HepG2 (cell line): ENCODE results near the gene RPLP2. TPM values are rescaled to one million over a fixed set of nuclear protein-coding genes. Genes with fewer than 3 reads are reported as not detected.

Source experiments
- ATAC-seq: fragments of 200-7000 bp; cut with Tn5 transposase; 3 replicates; pipeline ENCODE4 v1.9.1; 2020; ENCODE audit warnings: mild to moderate bottlenecking, moderate library complexity
- BruUV-seq: library from RNA; stranded (reverse); fragments of 400-500 nt; replicated peaks from 2 replicates; lab custom pipeline; 2021; lab: Mats Ljungman, UMichigan
- CTCF ChIA-PET: fragments of 300-600 bp; formaldehyde crosslinking; extraction: SDS; loops from one replicate; lab custom pipeline; 2021; ENCODE audit warnings: low total read pairs, inconsistent platforms, low intra/inter-chr PET ratio; lab: Yijun Ruan, JAX
- POLR2A ChIA-PET: fragments of 350-600 bp; sonication (Branson Sonifier 250); formaldehyde crosslinking; loops from one replicate; lab custom pipeline; 2020; ENCODE audit warnings: antibody characterized with exemption, inconsistent platforms; lab: Yijun Ruan, JAX
- DNase-seq: peaks from one replicate; pipeline ENCODE4 v3.0.0-alpha.2; 2015; ENCODE audit warnings: low spot score
- FAIRE-seq: peaks from 3 replicates; lab custom pipeline; 2011; peaks lifted over from hg19 to GRCh38; lab: Jason Lieb, UNC
- H2AFZ ChIP-seq: one replicate; pipeline ENCODE4 v1.6.1; 2011; ENCODE audit warnings: low read length, inconsistent platforms
- H3K27ac ChIP-seq: fragments of 300-600 bp; 3 replicates; pipeline ENCODE4 v1.8.0; 2011; ENCODE audit warnings: mixed run types, mild to moderate bottlenecking, mixed read lengths, low read length, inconsistent platforms; ENCODE audit not compliant: insufficient read depth; ENCODE audit errors: extremely low read length
- H3K27me3 ChIP-seq, 2 experiments: fragments of 200-600 bp in 1 of 2; 2 replicates in 1 of 2; 3 replicates in 1 of 2; pipeline versions ENCODE4 v1.6.0 to v1.8.0; 2011; ENCODE audit warnings: low read length in 2 of 2, mild to moderate bottlenecking in 2 of 2, moderate library complexity in 2 of 2, inconsistent platforms in 1 of 2; ENCODE audit not compliant: insufficient read depth in 2 of 2, control insufficient read depth in 1 of 2
- H3K36me3 ChIP-seq, 2 experiments: fragments of 200-600 bp in 1 of 2; replicated peaks in 1 of 2; 2 replicates in 1 of 2; 3 replicates in 1 of 2; pipeline versions ENCODE4 v1.5.1 to v1.8.0; 2011; ENCODE audit warnings: low read length in 2 of 2, inconsistent platforms in 1 of 2; ENCODE audit not compliant: insufficient read depth in 2 of 2, control insufficient read depth in 1 of 2
- H3K4me1 ChIP-seq: 2 replicates; pipeline ENCODE4 v1.5.1; 2012; ENCODE audit warnings: low read length, inconsistent platforms; ENCODE audit not compliant: insufficient read depth
- H3K4me2 ChIP-seq: 2 replicates; pipeline ENCODE4 v1.6.0; 2011; ENCODE audit warnings: low read depth, low read length, inconsistent platforms
- H3K4me3 ChIP-seq, 3 experiments: fragments of 200-600 bp in 1 of 3; sonication (generic), shearing (Covaris generic) in 1 of 3; replicated peaks in 1 of 3; 2 replicates each; pipeline ENCODE4 v1.5.1; 2011 to 2016; ENCODE audit warnings: low read length in 3 of 3, inconsistent platforms in 2 of 3, low read depth in 2 of 3, mild to moderate bottlenecking in 2 of 3, control low read depth in 1 of 3, mixed read lengths in 1 of 3; ENCODE audit not compliant: insufficient read depth in 1 of 3
- H3K79me2 ChIP-seq: one replicate; pipeline ENCODE4 v1.6.1; 2011; ENCODE audit warnings: low read length, inconsistent platforms; ENCODE audit not compliant: insufficient read depth
- H3K9ac ChIP-seq: 2 replicates; pipeline ENCODE4 v1.6.0; 2011; ENCODE audit warnings: mild to moderate bottlenecking, low read depth, low read length, inconsistent platforms; ENCODE audit not compliant: insufficient read depth
- H3K9me3 ChIP-seq: 2 replicates; pipeline ENCODE4 v1.5.1; 2012; ENCODE audit warnings: mild to moderate bottlenecking, low read length
- H4K20me1 ChIP-seq: 2 replicates; pipeline ENCODE4 v1.6.0; 2011; ENCODE audit warnings: inconsistent platforms, mild to moderate bottlenecking, low read length, moderate library complexity; ENCODE audit not compliant: insufficient read depth
- AGO2 ChIP-seq: fragments of 200-400 bp; formaldehyde crosslinking; optimal IDR thresholded peaks from 2 replicates; pipeline ENCODE3; 2017; ENCODE audit warnings: mild to moderate bottlenecking, low read depth, low read length, moderate library complexity
- CSRNP1 ChIP-seq: sonication (generic); formaldehyde crosslinking; IDR thresholded peaks from 2 replicates; pipeline ENCODE4 v1.8.1; 2023; ENCODE audit warnings: mild to moderate bottlenecking, missing genetic modification reagents
- EP300 ChIP-seq, 3 experiments: sonication (generic) in 1 of 3; formaldehyde crosslinking in 1 of 3; IDR thresholded peaks; 2 replicates each; pipeline versions ENCODE4 v1.5.1 to v1.6.1; 2011 to 2020; ENCODE audit warnings: low read depth in 2 of 3, low read length in 2 of 3, borderline replicate concordance in 1 of 3, improper control_type of control experiment in 1 of 3, mild to moderate bottlenecking in 1 of 3, missing genetic modification reagents in 1 of 3, moderate library complexity in 1 of 3
- FOXK1 ChIP-seq: sonication (generic); formaldehyde crosslinking; IDR thresholded peaks from 2 replicates; pipeline ENCODE4 v1.4.0; 2020; ENCODE audit warnings: low read depth, missing genetic modification reagents, borderline replicate concordance
- KLF16 ChIP-seq, 2 experiments: sonication (generic) in 1 of 2; formaldehyde crosslinking in 1 of 2; IDR thresholded peaks; 2 replicates each; pipeline versions ENCODE4 v1.6.1 to v1.8.0; 2016 to 2023; ENCODE audit warnings: missing genetic modification reagents in 2 of 2, missing compliant biosample characterization in 1 of 2
- NR2F1 ChIP-seq, 2 experiments: fragments of 450-650 bp in 1 of 2; formaldehyde crosslinking in 1 of 2; IDR thresholded peaks; 2 replicates each; pipeline versions ENCODE4 v1.5.0 to v1.6.1; 2016 to 2020; ENCODE audit warnings: mild to moderate bottlenecking in 1 of 2, missing compliant biosample characterization in 1 of 2, missing genetic modification reagents in 1 of 2, moderate library complexity in 1 of 2
- RBFOX2 ChIP-seq: fragments of 200-400 bp; formaldehyde crosslinking; IDR thresholded peaks from 2 replicates; pipeline ENCODE4 v1.6.1; 2017; ENCODE audit warnings: low read depth, mild to moderate bottlenecking, low read length
- STAG1 ChIP-seq: sonication (generic); formaldehyde crosslinking; IDR thresholded peaks from 2 replicates; pipeline ENCODE4 v1.4.0; 2020; ENCODE audit warnings: missing genetic modification reagents
- ZNF124 ChIP-seq: sonication (generic); formaldehyde crosslinking; IDR thresholded peaks from 2 replicates; pipeline ENCODE4 v1.4.0; 2020; ENCODE audit warnings: missing genetic modification reagents
- ZNF337 ChIP-seq: sonication (generic); formaldehyde crosslinking; IDR thresholded peaks from 2 replicates; pipeline ENCODE4 v1.5.1; 2020; ENCODE audit warnings: missing genetic modification reagents, low read depth, mild to moderate bottlenecking, borderline replicate concordance
- ZNF761 ChIP-seq: sonication (generic); formaldehyde crosslinking; conservative IDR thresholded peaks from 2 replicates; pipeline ENCODE4 v1.4.0; 2020; ENCODE audit warnings: mild to moderate bottlenecking, missing genetic modification reagents
- WGBS: methylation state at CpG from one replicate; pipeline ENCODE4 v1.1.6; 2017; ENCODE audit warnings: low lambda C conversion rate; 5-methylcytosine and 5-hydroxymethylcytosine counted together
- in situ Hi-C: cut with HindIII; loops from 2 replicates; pipeline ENCODE4 v1.10.0; 2017; ENCODE audit warnings: low pct_unique_long_range_greater_than_20kb; ENCODE audit not compliant: extremely low pct_ligation_motif_present
- intact Hi-C: fragments of 100-400 bp; cut with micrococcal nuclease; formaldehyde crosslinking; loops from one replicate; pipeline ENCODE4 v1.10.0; 2022; ENCODE audit not compliant: unreplicated experiment
- polyA plus RNA-seq, 8 experiments: library from polyadenylated mRNA; depleted of rRNA in 3 of 8; stranded (reverse) in 7 of 8; unstranded in 1 of 8; fragments of >200 nt; fragmentation: Illumina TruSeq in 4 of 8; extraction: Trizol in 4 of 8; gene quantifications; 2 replicates each; pipeline versions ENCODE4 v1.2.1 to v1.2.3, GENCODE V29; 2011 to 2016; ENCODE audit warnings: low read depth in 4 of 8, missing spikeins in 1 of 8, mixed read lengths in 1 of 8; ENCODE audit not compliant: insufficient read depth in 1 of 8
- total RNA-seq, 5 experiments: library from RNA; depleted of rRNA; stranded (reverse); fragments of >200 nt; fragmentation: Illumina TruSeq; extraction: Trizol; gene quantifications; 2 replicates each; pipeline ENCODE4 v1.2.3, GENCODE V29; 2016; ENCODE audit warnings: low read depth in 1 of 5
- TF ChIP-seq, protein P1 (sequence below): sonication (generic); formaldehyde crosslinking; IDR thresholded peaks from 2 replicates; pipeline ENCODE4 v1.5.0; 2020; ENCODE audit warnings: mild to moderate bottlenecking, missing genetic modification reagents, moderate library complexity
- TF ChIP-seq, protein P2 (sequence below): IDR thresholded peaks from 2 replicates; pipeline ENCODE4 v1.6.1; 2016; ENCODE audit warnings: missing compliant biosample characterization, missing genetic modification reagents, borderline replicate concordance

The RPLP2 gene
- total and polyA plus RNA-seq, 2 of the 13 experiments (the other 11 are each of a cell fraction or from before 2014, with no cell fraction given), result 978 to 2,106 TPM

DNA sequence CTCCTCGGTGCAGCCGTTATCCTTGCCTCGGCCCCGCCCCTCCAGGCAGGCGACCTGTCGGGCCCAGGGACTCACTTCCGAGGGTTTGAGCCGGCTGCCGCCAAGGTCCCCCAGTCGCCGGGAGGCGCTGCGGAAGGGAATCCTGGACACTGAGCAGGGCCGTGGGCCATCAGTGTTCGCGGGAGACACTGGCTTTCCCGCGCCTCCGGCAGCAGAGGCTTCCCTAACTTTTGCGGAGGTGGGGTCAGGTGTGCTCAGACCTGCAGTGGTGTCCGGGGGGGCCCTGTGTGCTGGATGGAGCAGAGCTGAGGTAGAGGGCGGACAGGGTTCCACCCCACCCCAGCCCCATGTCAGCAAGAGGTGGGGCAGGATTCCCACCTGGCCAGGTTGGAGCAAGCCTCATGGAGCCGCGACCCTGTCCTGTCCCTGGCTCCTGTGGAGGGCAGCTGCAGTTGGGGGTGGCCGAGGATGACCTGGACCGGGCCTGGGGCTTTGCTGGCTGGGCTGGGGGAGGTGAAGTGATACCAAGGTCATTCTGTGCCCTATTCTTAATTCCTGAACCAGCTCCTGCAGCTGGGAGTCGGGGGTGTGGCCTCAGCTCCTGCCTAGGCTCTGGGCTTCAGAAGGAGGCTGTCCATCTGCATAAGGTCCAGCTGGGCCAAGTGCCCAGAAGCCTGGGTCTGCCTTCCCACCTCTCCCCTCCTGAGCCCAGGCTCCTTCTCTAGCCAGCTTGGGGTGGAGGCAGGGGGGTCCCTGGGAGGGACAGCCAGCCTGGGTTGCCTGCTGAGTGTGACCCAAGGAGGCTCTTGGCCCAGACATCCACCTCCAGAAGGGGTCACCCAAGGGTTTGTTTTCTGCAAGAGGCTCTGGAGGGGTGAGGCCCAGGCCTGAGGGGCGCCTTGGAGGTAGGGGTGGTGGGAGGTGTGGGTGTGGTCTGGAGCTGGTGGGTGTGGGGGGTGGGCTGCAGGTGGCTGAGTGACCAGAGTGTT lies 41.3 kb downstream of the RPLP2 start:
- ATAC-seq (no peak), FAIRE-seq (no peak)
- no TSS peak for BruUV-seq

More for the DNA sequence above, 41.3 kb downstream of the RPLP2 start:
- 0 out of 2 replicates have a peak, but pooled peaks cover 2% of the 10 kb centered on the region for H4K20me1 ChIP-seq
- CTCF ChIA-PET, result no interaction called here
- DNase-seq, result no peak
- H3K27me3 ChIP-seq, result no peaks in the 10 kb centered on the region
- H3K36me3 ChIP-seq, result no peaks in the 10 kb centered on the region; a peak in 2 of 5 replicates
- no peak overlapping the region for H3K9ac ChIP-seq
- no peaks in the 10 kb centered on the region for H3K9me3 ChIP-seq
- H3K27ac ChIP-seq, result no peak overlapping the region
- TF ChIP-seq RBFOX2 (no peak), ZNF761 (CRISPR knock-in tag) (no peak), ZNF124 (CRISPR knock-in tag) (no peak), CSRNP1 (CRISPR knock-in tag) (no peak), NR2F1 (CRISPR knock-in tag; IDR thresholded peaks at IDR 0.05) (no peak), STAG1 (CRISPR knock-in tag) (peak; percentile 26; the same call in 1 of the 2 replicates), ZNF337 (CRISPR knock-in tag) (no peak), EP300 (IDR thresholded peaks at IDR 0.05; ENCODE audit: low read depth in 2 of 2, low read length in 2 of 2) (no peak), EP300 (CRISPR knock-in tag; IDR thresholded peaks at IDR 0.05; ENCODE audit: borderline replicate concordance) (no peak), KLF16 (CRISPR knock-in tag; IDR thresholded peaks at IDR 0.05) (no peak), AGO2 (peak; percentile 12), FOXK1 (no peak)
- TF ChIP-seq, protein P1, sequence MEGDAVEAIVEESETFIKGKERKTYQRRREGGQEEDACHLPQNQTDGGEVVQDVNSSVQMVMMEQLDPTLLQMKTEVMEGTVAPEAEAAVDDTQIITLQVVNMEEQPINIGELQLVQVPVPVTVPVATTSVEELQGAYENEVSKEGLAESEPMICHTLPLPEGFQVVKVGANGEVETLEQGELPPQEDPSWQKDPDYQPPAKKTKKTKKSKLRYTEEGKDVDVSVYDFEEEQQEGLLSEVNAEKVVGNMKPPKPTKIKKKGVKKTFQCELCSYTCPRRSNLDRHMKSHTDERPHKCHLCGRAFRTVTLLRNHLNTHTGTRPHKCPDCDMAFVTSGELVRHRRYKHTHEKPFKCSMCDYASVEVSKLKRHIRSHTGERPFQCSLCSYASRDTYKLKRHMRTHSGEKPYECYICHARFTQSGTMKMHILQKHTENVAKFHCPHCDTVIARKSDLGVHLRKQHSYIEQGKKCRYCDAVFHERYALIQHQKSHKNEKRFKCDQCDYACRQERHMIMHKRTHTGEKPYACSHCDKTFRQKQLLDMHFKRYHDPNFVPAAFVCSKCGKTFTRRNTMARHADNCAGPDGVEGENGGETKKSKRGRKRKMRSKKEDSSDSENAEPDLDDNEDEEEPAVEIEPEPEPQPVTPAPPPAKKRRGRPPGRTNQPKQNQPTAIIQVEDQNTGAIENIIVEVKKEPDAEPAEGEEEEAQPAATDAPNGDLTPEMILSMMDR (CRISPR knock-in tag), result peak; percentile 50
- TF ChIP-seq, protein P2, sequence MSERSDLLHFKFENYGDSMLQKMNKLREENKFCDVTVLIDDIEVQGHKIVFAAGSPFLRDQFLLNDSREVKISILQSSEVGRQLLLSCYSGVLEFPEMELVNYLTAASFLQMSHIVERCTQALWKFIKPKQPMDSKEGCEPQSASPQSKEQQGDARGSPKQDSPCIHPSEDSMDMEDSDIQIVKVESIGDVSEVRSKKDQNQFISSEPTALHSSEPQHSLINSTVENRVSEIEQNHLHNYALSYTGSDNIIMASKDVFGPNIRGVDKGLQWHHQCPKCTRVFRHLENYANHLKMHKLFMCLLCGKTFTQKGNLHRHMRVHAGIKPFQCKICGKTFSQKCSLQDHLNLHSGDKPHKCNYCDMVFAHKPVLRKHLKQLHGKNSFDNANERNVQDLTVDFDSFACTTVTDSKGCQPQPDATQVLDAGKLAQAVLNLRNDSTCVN (CRISPR knock-in tag), result no peak
- H3K79me2 ChIP-seq, result no peaks in the 10 kb centered on the region
- 99% methylated on average over 13 of the region's 28 CpGs for WGBS
- no peak overlapping the region for H3K4me3 ChIP-seq
- in situ Hi-C loops (no loop called here), intact Hi-C loops (no loop called here)
- no peak overlapping the region for H2AFZ ChIP-seq
- POLR2A ChIA-PET, result no interaction called here
- peaks cover 3% of the 10 kb centered on the region for H3K4me1 ChIP-seq
- H3K4me2 ChIP-seq, result no peak overlapping the region
